HG02852 (cell line): Measurements from ENCODE around the gene DPH1.
"Not testable (repeated sequence)": the region's sequence is repeated elsewhere in the genome, so short reads cannot be mapped to it uniquely, and the experiment has no call there.

Experiments used
- ATAC-seq: cut with Tn5 transposase; IDR thresholded peaks from one replicate; pipeline ENCODE4 v1.9.1; 2021; ENCODE audit warnings: mild to moderate bottlenecking, moderate library complexity; ENCODE audit not compliant: unreplicated experiment

The DPH1 gene

GRCh38 chr17:2008332-2009126 lies 21.4 kb upstream of the DPH1 start:
- no peak for ATAC-seq

GRCh38 chr17:2009737-2010136 lies 20.2 kb upstream of the DPH1 start:
- no peak for ATAC-seq

GRCh38 chr17:2011411-2012371 lies 18.3 kb upstream of the DPH1 start:
- ATAC-seq = no peak

DNA sequence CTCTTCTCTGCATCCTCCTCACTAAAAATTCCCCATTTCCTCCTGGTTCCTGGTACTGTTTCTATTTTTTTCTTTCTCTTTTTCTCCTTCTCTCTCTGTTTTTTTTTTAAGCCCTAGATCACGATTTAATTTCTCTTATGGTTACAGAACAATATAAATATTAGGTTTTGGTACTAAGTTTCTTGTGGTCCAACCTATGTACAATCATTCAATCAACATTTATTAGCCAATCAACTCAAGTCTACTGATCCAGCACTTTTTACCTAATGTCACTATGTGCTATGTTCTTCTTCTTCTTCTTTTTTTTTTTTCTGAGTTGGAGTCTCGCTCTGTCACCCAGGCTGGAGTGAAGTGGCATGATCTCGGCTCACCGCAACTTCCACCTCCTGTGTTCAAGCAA lies 17.5 kb upstream of the DPH1 start:
- ATAC-seq = no peak

DNA sequence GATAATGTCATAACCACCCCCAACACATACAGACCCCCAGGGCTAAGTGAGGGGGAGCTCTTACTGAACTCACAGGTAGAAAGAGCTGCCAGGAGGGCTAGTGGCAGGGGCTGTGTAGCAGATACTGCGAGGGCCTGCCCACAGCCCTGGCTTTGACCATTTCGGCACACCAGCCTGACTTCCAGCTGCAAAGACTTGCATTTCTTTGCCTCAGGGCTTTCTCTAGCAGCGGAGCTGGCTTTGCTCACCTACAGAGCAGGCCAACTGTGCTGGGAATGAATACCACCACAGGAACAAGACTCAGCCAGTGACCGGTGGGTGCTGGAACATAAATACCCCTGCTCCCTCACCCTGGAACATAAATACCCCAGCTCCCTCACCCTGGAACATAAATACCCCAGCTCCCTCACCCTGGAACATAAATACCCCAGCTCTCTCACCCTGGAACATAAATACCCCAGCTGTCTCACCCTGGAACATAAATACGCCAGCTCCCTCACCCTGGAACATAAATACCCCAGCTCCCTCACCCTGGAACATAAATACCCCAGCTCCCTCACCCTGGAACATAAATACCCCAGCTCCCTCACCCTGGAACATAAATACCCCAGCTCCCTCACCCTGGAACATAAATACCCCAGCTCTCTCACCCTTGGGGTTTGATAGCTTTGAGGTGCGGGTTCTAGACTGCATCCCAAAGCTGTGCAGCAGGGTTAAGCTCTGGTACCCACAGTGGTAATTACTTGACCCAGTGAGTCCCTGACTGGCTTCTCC lies 16.5 kb upstream of the DPH1 start:
- not testable (repeated sequence) for ATAC-seq

DNA sequence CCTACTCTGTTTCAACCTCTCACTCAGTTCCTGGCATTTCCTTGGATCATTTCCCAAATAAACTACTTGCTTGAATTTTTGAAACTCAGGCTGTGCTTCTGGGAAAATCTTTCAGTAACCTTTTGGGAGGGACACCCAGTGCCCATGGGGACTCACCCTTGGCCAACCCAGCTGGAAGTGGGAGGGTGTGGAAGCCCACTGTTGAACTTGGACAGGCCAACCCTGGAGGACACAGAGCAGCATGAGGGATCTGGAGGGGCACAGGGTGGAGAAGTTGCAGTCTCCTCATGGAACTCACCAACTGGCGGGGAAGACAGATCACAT lies 16.0 kb upstream of the DPH1 start:
- no peak for ATAC-seq

GRCh38 chr17:2015314-2015713 lies 14.6 kb upstream of the DPH1 start:
- no peak for ATAC-seq

- no peak for ATAC-seq
These were observed 13.5 kb upstream of the DPH1 start for GRCh38 chr17:2016494-2016893.

DNA sequence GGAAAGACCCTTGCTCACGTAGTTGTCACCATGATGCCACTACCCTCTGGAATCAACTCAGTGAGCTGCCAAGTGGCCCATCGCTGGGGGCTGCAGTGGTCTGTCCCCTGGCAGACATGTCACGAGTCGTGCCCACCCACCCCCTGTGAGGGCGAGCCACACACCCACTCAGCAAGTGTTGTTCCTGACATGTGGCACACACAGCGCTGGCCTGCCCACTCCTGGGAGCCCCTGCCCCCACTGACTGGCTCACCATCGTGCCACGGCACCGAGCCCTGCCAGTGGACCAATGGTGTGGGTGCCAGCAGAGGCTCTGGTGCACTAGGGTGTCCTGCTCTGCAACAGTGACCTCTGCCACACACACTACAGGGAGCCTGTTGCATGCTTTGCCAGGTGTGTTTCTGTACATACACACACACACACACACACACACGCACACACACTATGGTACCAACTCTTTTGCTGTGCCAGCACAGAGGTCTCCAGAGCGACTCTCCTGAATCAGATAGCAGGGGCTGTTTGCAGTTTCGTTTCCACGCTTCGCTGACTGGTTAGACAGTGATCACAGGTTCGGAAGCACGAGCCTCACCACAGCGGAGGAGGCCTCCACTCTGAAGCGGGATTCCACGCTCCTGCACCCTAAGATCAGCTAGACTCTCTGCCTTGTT lies 12.5 kb upstream of the DPH1 start:
- ATAC-seq = no peak

- no peak for ATAC-seq
These were observed 11.0 kb upstream of the DPH1 start for GRCh38 chr17:2018716-2019510.

- no peak for ATAC-seq
These were observed 10.2 kb upstream of the DPH1 start for GRCh38 chr17:2019723-2020122.

GRCh38 chr17:2020721-2021120 lies 9.2 kb upstream of the DPH1 start:
- ATAC-seq = no peak

- ATAC-seq = no peak
These were observed 7.2 kb upstream of the DPH1 start for GRCh38 chr17:2022647-2023240.

GRCh38 chr17:2023256-2023655 lies 6.7 kb upstream of the DPH1 start:
- no peak for ATAC-seq

DNA sequence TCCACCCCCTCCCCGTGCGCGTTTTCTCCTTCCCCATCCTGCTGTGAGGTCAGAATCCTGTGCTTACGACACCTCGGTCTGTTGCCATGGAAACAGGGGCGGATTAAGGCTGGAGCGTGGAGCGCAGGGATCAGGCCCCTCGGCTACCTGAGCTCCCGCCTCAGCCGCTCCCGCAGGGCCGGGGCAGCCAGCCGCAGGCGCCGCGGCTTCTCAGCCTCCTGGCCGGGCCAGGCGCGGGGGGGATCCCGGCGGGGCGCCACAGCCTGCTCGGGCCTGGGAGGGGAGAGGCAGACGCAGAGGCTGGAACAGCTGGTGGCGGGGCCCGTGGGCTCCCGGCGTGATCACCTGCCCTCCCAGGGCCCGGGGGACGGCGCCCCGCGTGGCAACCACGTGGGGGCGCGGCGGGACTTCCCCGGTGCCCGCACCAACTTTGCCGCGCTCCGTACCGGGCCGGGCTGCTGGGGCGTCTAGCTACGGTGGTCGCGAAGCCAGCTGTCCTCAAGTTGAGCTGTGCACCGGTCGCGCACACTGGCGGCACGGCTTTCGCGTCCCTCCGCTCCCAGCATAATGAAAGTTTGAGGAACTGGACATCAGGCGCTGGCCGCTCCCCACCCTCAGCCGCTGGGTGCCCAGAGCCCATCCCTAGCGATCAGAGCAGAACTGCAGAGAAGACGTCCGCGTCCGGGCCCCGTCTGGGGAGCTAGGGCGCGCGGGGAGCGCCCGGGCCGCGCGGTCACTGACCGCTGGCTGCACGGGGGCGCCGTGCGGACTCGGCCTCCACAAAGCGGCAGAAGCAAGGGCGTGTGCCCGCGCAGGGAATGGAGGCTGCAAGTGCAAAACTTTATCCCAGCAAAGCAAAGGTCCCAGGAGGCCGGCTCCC lies 6.0 kb upstream of the DPH1 start:
- no peak for ATAC-seq

DNA sequence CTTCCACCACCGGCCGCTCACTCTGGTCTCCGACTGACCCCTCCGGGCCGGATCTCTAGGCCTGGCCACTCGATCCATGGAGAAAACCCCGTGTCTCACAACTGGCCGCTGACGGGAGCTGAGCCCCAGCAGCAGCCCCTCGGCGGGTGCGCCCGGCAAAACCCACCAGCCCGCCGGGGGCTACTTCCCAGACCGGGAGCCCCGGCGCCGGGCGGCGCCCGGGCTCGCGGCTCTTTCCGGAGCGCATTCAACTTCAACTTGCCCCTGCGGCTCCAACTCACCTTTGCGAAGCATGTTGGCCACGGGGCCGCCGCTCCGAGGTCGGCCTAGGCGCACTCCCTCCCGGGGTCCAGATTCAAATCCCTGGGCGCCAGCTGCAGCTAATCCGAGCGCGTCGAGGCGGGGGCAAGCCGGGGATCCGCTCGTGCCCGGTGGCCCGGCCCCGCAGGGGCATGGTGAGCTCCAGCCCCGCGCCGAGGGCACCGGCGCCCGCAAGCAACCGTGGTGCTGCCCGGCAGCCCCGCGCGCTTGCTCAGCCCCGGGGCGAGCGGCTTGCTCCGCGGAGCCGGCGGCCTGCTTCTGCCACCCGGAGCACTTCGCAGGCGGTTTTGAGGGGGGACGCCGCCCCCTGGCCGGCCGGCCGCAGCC lies 5.3 kb upstream of the DPH1 start:
- ATAC-seq = no peak

DNA sequence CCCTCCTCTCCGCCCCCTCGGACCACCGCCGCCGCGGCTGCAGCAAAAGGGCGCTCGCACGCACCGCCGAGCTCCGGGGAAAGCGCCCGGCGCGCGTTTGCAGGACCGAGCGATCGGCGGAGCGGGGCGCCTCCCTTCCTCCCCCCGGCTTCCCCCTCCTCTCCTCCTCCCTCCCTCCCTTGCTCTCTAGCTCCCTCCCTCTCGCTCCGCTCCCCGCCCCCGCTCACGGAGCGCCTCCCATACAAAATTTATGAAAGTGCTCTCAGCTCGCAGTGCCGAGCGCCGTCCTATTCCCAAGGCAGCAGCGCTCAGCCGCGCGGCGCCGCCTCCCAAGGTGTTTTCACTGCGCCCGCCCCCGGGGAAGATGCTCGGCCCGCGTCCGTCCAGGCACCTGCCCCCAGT lies 4.7 kb upstream of the DPH1 start, which contains the start of gene RTN4RL1:
TSS of gene RTN4RL1 (minus strand) at position 115 of the 402 bp plus-strand sequence. CDS start 469 bp downstream, outside the sequence.
- no peak for ATAC-seq
